ENCODE measurements around the gene KAT5. TPM values are rescaled to one million over a fixed set of nuclear protein-coding genes. Genes with fewer than 3 reads are reported as not detected.

KAT5 gene
- 28.6 and 33.3 TPM in 2 replicates for total RNA-seq (2012; rRNA removed)
- 34.2 and 41.1 TPM in 2 replicates for polyA plus RNA-seq (2012; rRNA removed)
- polyA plus RNA-seq (2012; cell fraction: cytosol; rRNA removed), result 36.9 and 44.9 TPM in 2 replicates
- polyA plus RNA-seq (2012; cell fraction: nucleus; rRNA removed; ENCODE audit: low replicate concordance), result 76.9 and 108 TPM in 2 replicates
- Bru-seq, nascent RNA, result percentile 74 among the genes with signal in this experiment
- BruChase-seq, experiment 1, labeled RNA remaining after a 6-hour chase, result percentile 69 among the genes with signal in this experiment
- BruChase-seq, experiment 2, labeled RNA remaining after a 2-hour chase, result percentile 64 among the genes with signal in this experiment
- long read RNA-seq, transcript KAT5-203 (14 exons, 2,237 nt), result minor isoform, 12 of 54 reads
- long read RNA-seq, transcript KAT5-202 (13 exons, 2,059 nt), result major isoform, 20 of 54 reads
- long read RNA-seq, partial matches to known transcripts, result 9 of 54 reads
- long read RNA-seq, other reads (novel, unspliced or antisense), result 6 of 54 reads

DNA sequence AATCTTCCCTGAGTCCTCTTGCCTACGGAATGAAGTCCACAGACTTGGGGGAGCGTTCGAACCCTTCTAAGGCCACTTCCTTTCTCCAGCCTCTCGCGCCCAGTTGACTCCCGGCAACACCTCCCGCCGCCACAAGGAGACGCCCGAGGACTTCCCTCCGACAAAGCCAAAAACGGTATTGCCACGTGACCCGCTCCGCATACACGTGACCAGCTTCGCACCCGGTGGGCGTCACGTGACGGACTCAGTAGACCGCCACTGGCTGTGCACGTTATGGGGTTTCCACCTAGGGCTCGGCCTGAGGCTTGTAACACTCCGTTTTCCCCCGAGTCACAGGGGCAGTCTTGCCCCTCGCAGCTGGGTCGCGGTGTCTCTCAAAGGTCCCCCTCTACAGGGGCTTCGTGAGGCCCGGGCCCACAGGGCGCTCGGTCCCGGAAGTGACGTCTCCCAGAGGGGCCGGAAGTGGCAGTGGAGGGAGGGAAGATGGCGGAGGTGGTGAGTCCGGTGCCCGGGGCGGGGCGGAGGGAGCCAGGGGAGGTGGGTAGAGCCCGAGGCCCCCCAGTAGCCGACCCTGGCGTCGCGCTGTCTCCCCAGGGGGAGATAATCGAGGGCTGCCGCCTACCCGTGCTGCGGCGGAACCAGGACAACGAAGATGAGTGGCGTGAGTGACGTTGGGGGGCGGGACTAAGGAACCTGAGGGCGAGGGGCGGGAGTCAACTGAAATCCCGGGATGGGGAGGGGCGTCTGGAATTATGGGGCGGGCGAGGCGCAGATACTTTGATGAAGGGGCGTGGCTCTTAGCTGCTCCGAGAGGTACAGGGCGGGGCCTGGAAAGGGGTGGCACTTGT lies at the start of gene KAT5:
TSS of gene KAT5 (plus strand) at position 468 of the 848 bp plus-strand sequence. CDS start at position 484, 16 bp downstream.
- ATAC-seq (ENCODE audit: low read depth) (peak; percentile 88), DNase-seq (peak; percentile 98)
- Histone ChIP-seq H3K9me3 (ENCODE audit: control insufficient read depth, insufficient read depth, low read length) (no peaks in the 10 kb centered on the region), H3K27me3 (ENCODE audit: control insufficient read depth, insufficient read depth, low read length) (no peaks in the 10 kb centered on the region), H4K8ac (ENCODE audit: low read depth in 2 of 2, low read length in 2 of 2) (peak within 1 kb of the TSS; percentile 73 to 100), H2AK5ac (ENCODE audit: low read depth, low read length) (peak within 1 kb of the TSS; percentile 87), H3K23ac (ENCODE audit: low read depth, low read length) (peak within 1 kb of the TSS; percentile 95), H3K4me1 (ENCODE audit: control insufficient read depth, insufficient read depth, low read length) (no peaks in the 10 kb centered on the region; the same call in 1 of the 2 replicates), H2BK15ac (ENCODE audit: low read depth, low read length) (peak within 1 kb of the TSS; percentile 99; the same call in 2 of the 3 replicates), H3K36me3 (ENCODE audit: control insufficient read depth, insufficient read depth, low read length) (peaks cover 31% of the 10 kb centered on the region), H3K18ac (ENCODE audit: low read depth, low read length) (peak within 1 kb of the TSS; percentile 96), H3K27ac (ENCODE audit: insufficient read depth, low read length) (peak within 1 kb of the TSS; percentile 99), H3K9me1 (ENCODE audit: insufficient read depth, low read length) (no peaks in the 10 kb centered on the region), H3K79me1 (ENCODE audit: low read depth in 1 of 2, low read length in 2 of 2) (peaks cover 21 to 45% of the 10 kb centered on the region in 2 experiments), H2BK120ac (ENCODE audit: low read depth, low read length) (peak within 1 kb of the TSS; percentile 99), H4K91ac (ENCODE audit: insufficient read depth, low read depth, low read length) (peak within 1 kb of the TSS; percentile 99), H3K56ac (ENCODE audit: extremely low read depth, insufficient read depth, low read length) (peak within 1 kb of the TSS; percentile 96), H3K14ac (replicated peaks; ENCODE audit: low read depth, low read length) (peak within 1 kb of the TSS; percentile 99), H2AFZ (replicated peaks; ENCODE audit: low read length, poor library complexity) (peak within 1 kb of the TSS; percentile 100), H3K4me2 (ENCODE audit: low read depth, low read length) (peak within 1 kb of the TSS; percentile 88), H2BK5ac (ENCODE audit: low read depth, low read length, poor library complexity, severe bottlenecking) (peak within 1 kb of the TSS; percentile 97), H3K4me3 (ENCODE audit: insufficient read depth, low read depth, low read length) (peak within 1 kb of the TSS; percentile 73), H3K9ac (ENCODE audit: low read depth, low read length) (peak within 1 kb of the TSS; percentile 89), H4K5ac (ENCODE audit: low read depth, low read length) (peak within 1 kb of the TSS; percentile 99), H3K4ac (ENCODE audit: low read depth, low read length) (peak within 1 kb of the TSS; percentile 99), H4K20me1 (ENCODE audit: insufficient read depth, low read length) (peaks cover 4% of the 10 kb centered on the region), H2BK20ac (ENCODE audit: low read depth, low read length) (peak within 1 kb of the TSS; percentile 87), H2AK9ac (replicated peaks; ENCODE audit: low read depth, low read length, poor library complexity) (peak within 1 kb of the TSS; percentile 74)
- 0% methylated on average over 40 of the region's 65 CpGs; no CpG with 5 or more reads in 1 of the 2 experiments for WGBS, 2 experiments (ENCODE audit: extremely low coverage in 2 of 2, insufficient read length in 1 of 2)
- in situ Hi-C loops (cut with MboI; ENCODE audit: low sequenced_read_pairs) (loop anchor here (5.0 to 10.0 kb wide), 2 partner anchors 105 to 273 kb away; no protein-coding TSS in a partner anchor), intact Hi-C loops (cut with micrococcal nuclease) (loop anchor here (1.0 to 5.0 kb wide), 4 partner anchors 8 to 277 kb away; partner anchors contain the start of genes AP5B1 and RNASEH2C), dilution Hi-C loops (cut with HindIII; ENCODE audit: low sequenced_read_pairs, unreplicated experiment) (no loop called here)
- no TSS peak for BruUV-seq (replicated peaks)
- ChIA-PET CTCF (interaction anchor here (0.5 to 2.5 kb wide), 12 partner anchors 9 to 598 kb away, joined by 3 to 23 read pairs (median 4); partner anchors contain the start of genes FIBP and RNASEH2C), POLR2A (ENCODE audit: unreplicated experiment) (interaction anchor here (0.5 to 1.1 kb wide), 6 partner anchors 9 to 162 kb away, joined by 3 to 6 read pairs (median 4); partner anchors contain the start of gene RNASEH2C)
- TF ChIP-seq RFX5 (IDR thresholded peaks at IDR 0.05; ENCODE audit: low read depth, low read length) (no peak), CEBPB (IDR thresholded peaks at IDR 0.05; ENCODE audit: low read depth, low read length) (no peak), RAD21 (IDR thresholded peaks at IDR 0.05; ENCODE audit: low read length) (peak; percentile 97), CHD1 (IDR thresholded peaks at IDR 0.05; ENCODE audit: low read depth, low read length) (no peak), MAFK (IDR thresholded peaks at IDR 0.05; ENCODE audit: low read depth, low read length) (no peak), FOS (IDR thresholded peaks at IDR 0.05; ENCODE audit: low read depth, low read length) (peak; percentile 99), NFE2L2 (IDR thresholded peaks at IDR 0.05; ENCODE audit: low read depth, low read length) (peak; percentile 26; the same call in 1 of the 2 replicates), MXI1 (IDR thresholded peaks at IDR 0.05; ENCODE audit: borderline replicate concordance, low read depth, low read length) (peak; percentile 23; the same call in 1 of the 2 replicates), SMC3 (IDR thresholded peaks at IDR 0.05; ENCODE audit: low read depth, low read length) (peak; percentile 91), MAZ (IDR thresholded peaks at IDR 0.05; ENCODE audit: borderline replicate concordance, low read depth, low read length) (peak; percentile 87; the same call in 1 of the 2 replicates)
- TF ChIP-seq, protein P1, sequence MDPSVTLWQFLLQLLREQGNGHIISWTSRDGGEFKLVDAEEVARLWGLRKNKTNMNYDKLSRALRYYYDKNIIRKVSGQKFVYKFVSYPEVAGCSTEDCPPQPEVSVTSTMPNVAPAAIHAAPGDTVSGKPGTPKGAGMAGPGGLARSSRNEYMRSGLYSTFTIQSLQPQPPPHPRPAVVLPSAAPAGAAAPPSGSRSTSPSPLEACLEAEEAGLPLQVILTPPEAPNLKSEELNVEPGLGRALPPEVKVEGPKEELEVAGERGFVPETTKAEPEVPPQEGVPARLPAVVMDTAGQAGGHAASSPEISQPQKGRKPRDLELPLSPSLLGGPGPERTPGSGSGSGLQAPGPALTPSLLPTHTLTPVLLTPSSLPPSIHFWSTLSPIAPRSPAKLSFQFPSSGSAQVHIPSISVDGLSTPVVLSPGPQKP (IDR thresholded peaks at IDR 0.05; ENCODE audit: borderline replicate concordance, low read depth, low read length), result no peak
- TF ChIP-seq, protein P2, sequence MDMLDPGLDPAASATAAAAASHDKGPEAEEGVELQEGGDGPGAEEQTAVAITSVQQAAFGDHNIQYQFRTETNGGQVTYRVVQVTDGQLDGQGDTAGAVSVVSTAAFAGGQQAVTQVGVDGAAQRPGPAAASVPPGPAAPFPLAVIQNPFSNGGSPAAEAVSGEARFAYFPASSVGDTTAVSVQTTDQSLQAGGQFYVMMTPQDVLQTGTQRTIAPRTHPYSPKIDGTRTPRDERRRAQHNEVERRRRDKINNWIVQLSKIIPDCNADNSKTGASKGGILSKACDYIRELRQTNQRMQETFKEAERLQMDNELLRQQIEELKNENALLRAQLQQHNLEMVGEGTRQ (IDR thresholded peaks at IDR 0.05; ENCODE audit: low read depth, low read length), result peak; percentile 100
